CD4-positive, alpha-beta memory T cell (primary cell): ENCODE results near the gene TWIST2. TPM values are rescaled to one million over a fixed set of nuclear protein-coding genes. Genes with fewer than 3 reads are reported as not detected.

ENCODE experiments used
- CTCF ChIA-PET: fragments of 350-600 bp; sonication (Branson Sonifier 250); formaldehyde crosslinking; loops from one replicate; lab custom pipeline; 2021; ENCODE audit warnings: inconsistent platforms; ENCODE audit not compliant: partially characterized antibody; lab: Charles Lee
- POLR2A ChIA-PET: fragments of 350-600 bp; sonication (Branson Sonifier 250); formaldehyde crosslinking; loops from one replicate; lab custom pipeline; 2021; ENCODE audit not compliant: partially characterized antibody; lab: Charles Lee
- DNase-seq, 5 donors: peaks; one replicate each; pipeline versions ENCODE4 v3.0.0 to v3.0.0-alpha.2; 2020 to 2022; ENCODE audit warnings: mixed read lengths in 1 of 5
- H3K27ac ChIP-seq: one replicate; pipeline ENCODE4 v1.7.0; 2013; ENCODE audit warnings: low read depth, low read length
- H3K27me3 ChIP-seq: 2 replicates; pipeline ENCODE4 v1.7.0; 2013; ENCODE audit warnings: mild to moderate bottlenecking, low read length, moderate library complexity; ENCODE audit not compliant: insufficient read depth
- H3K36me3 ChIP-seq: 2 replicates; pipeline ENCODE4 v1.7.0; 2013; ENCODE audit warnings: mild to moderate bottlenecking, low read length, moderate library complexity; ENCODE audit not compliant: insufficient read depth
- H3K4me1 ChIP-seq: 2 replicates; pipeline ENCODE4 v1.7.0; 2013; ENCODE audit warnings: mild to moderate bottlenecking, low read length, moderate library complexity; ENCODE audit not compliant: insufficient read depth
- H3K4me3 ChIP-seq, 2 donors: one replicate each; pipeline ENCODE4 v1.7.0; 2013; ENCODE audit warnings: low read length in 2 of 2, mild to moderate bottlenecking in 1 of 2
- H3K9me3 ChIP-seq, 2 donors: one replicate each; pipeline ENCODE4 v1.7.0; 2013; ENCODE audit warnings: low read length in 2 of 2, control low read depth in 1 of 2; ENCODE audit not compliant: control insufficient read depth in 1 of 2
- H3K27ac Mint-ChIP-seq, 7 donors: one replicate each; pipeline ENCODE4 v1.8.0; 2020 to 2021; ENCODE audit warnings: mixed read lengths in 7 of 7, mild to moderate bottlenecking in 6 of 7, inconsistent platforms in 3 of 7, moderate library complexity in 3 of 7
- H3K27me3 Mint-ChIP-seq, 2 donors: one replicate each; pipeline ENCODE4 v1.8.0; 2020 to 2021; ENCODE audit warnings: mixed read lengths in 2 of 2
- H3K36me3 Mint-ChIP-seq, 2 donors: one replicate each; pipeline ENCODE4 v1.8.0; 2020 to 2021; ENCODE audit warnings: mixed read lengths in 2 of 2, inconsistent platforms in 1 of 2, mild to moderate bottlenecking in 1 of 2
- H3K4me1 Mint-ChIP-seq, 4 donors: one replicate each; pipeline ENCODE4 v1.8.0; 2020 to 2021; ENCODE audit warnings: mixed read lengths in 4 of 4, mild to moderate bottlenecking in 1 of 4
- H3K4me3 Mint-ChIP-seq, 8 donors: one replicate each; pipeline ENCODE4 v1.8.0; 2020 to 2021; ENCODE audit warnings: mixed read lengths in 8 of 8, mild to moderate bottlenecking in 7 of 8, moderate library complexity in 6 of 8, inconsistent platforms in 3 of 8
- H3K9me3 Mint-ChIP-seq, 8 donors: one replicate each; pipeline ENCODE4 v1.8.0; 2020 to 2021; ENCODE audit warnings: mixed read lengths in 8 of 8, mild to moderate bottlenecking in 5 of 8, inconsistent platforms in 3 of 8, moderate library complexity in 1 of 8
- intact Hi-C: fragments of 100-400 bp; cut with micrococcal nuclease; formaldehyde crosslinking; loops from one replicate; pipeline ENCODE4 v1.15.1; 2023
- polyA plus RNA-seq, 2 donors: library from polyadenylated mRNA; unstranded; fragments of 300-500 nt; fragmentation: Illumina TruSeq; gene quantifications; one replicate each; pipeline ENCODE4 v1.2.3, GENCODE V29; 2021
- total RNA-seq, 2 experiments: library from RNA; stranded (reverse); gene quantifications; one replicate each; pipeline ENCODE4 v1.2.3, GENCODE V29; 2021

Gene TWIST2
- total and polyA plus RNA-seq, 4 experiments from 2014 or later = not detected

- intact Hi-C loops = no loop called here
- Mint-ChIP-seq H3K4me3 (no peak overlapping the region), H3K36me3 (no peaks in the 10 kb centered on the region)
These were observed 27.7 kb upstream of the TWIST2 start for GRCh38 chr2:238820197-238820596.

GRCh38 chr2:238820916-238821315, 27.0 kb upstream of the TWIST2 start:
- H3K27ac Mint-ChIP-seq = no peak overlapping the region
- Histone ChIP-seq H3K4me3 (no peak overlapping the region), H3K36me3 (no peaks in the 10 kb centered on the region), H3K27ac (no peak overlapping the region), H3K27me3 (peaks cover 9% of the 10 kb centered on the region), H3K4me1 (no peaks in the 10 kb centered on the region), H3K9me3 (peaks cover 0 to 3% of the 10 kb centered on the region in 2 donors)
- POLR2A ChIA-PET = no interaction called here
- DNase-seq = no peak
- peaks cover 0 to 22% (median 12%) of the 10 kb centered on the region in 8 donors for H3K9me3 Mint-ChIP-seq
- intact Hi-C loops = no loop called here
- peaks cover 0 to 4% (median 2%) of the 10 kb centered on the region in 4 donors for H3K4me1 Mint-ChIP-seq
- CTCF ChIA-PET = no interaction called here
- peaks cover 46 to 56% of the 10 kb centered on the region in 2 donors for H3K27me3 Mint-ChIP-seq
- no peaks in the 10 kb centered on the region for H3K36me3 Mint-ChIP-seq
- no peak overlapping the region for H3K4me3 Mint-ChIP-seq

More at GRCh38 chr2:238820197-238820596, 27.7 kb upstream of the TWIST2 start:
- H3K4me3 ChIP-seq = no peak overlapping the region
- no peaks in the 10 kb centered on the region for H3K36me3 ChIP-seq
- H3K4me1 ChIP-seq = no peaks in the 10 kb centered on the region
- H3K27ac Mint-ChIP-seq = no peak overlapping the region
- DNase-seq = no peak
- H3K9me3 ChIP-seq = peaks cover 0 to 3% of the 10 kb centered on the region in 2 donors
- ChIA-PET CTCF (no interaction called here), POLR2A (no interaction called here)
- H3K27me3 Mint-ChIP-seq = peaks cover 45 to 54% of the 10 kb centered on the region in 2 donors
- no peaks in the 10 kb centered on the region for H3K4me1 Mint-ChIP-seq
- peaks cover 9% of the 10 kb centered on the region for H3K27me3 ChIP-seq
- H3K9me3 Mint-ChIP-seq = peaks cover 0 to 22% (median 12%) of the 10 kb centered on the region in 8 donors
- no peak overlapping the region for H3K27ac ChIP-seq

- H3K36me3 ChIP-seq = no peaks in the 10 kb centered on the region
- intact Hi-C loops = no loop called here
These were observed 26.5 kb upstream of the TWIST2 start for GRCh38 chr2:238821391-238821790.

GRCh38 chr2:238821944-238822670, 25.8 kb upstream of the TWIST2 start:
- Histone ChIP-seq H3K36me3 (no peaks in the 10 kb centered on the region), H3K27ac (no peak overlapping the region), H3K9me3 (peaks cover 0 to 3% of the 10 kb centered on the region in 2 donors), H3K4me3 (no peak overlapping the region), H3K4me1 (no peaks in the 10 kb centered on the region), H3K27me3 (peaks cover 9% of the 10 kb centered on the region)
- Mint-ChIP-seq H3K4me3 (no peak overlapping the region), H3K9me3 (peaks cover 0 to 25% (median 13%) of the 10 kb centered on the region in 8 donors), H3K27me3 (peaks cover 42 to 53% of the 10 kb centered on the region in 2 donors), H3K36me3 (no peaks in the 10 kb centered on the region), H3K4me1 (peaks cover 0 to 4% (median 2%) of the 10 kb centered on the region in 4 donors), H3K27ac (no peak overlapping the region)
- ChIA-PET CTCF (no interaction called here), POLR2A (no interaction called here)
- no peak for DNase-seq
- intact Hi-C loops = no loop called here

More at GRCh38 chr2:238821391-238821790, 26.5 kb upstream of the TWIST2 start:
- ChIA-PET POLR2A (no interaction called here), CTCF (no interaction called here)
- H3K9me3 Mint-ChIP-seq = peaks cover 0 to 25% (median 12%) of the 10 kb centered on the region in 8 donors
- H3K27me3 Mint-ChIP-seq = peaks cover 46 to 55% of the 10 kb centered on the region in 2 donors
- Histone ChIP-seq H3K4me3 (no peak overlapping the region), H3K9me3 (peaks cover 0 to 3% of the 10 kb centered on the region in 2 donors), H3K27ac (no peak overlapping the region), H3K27me3 (peaks cover 9% of the 10 kb centered on the region), H3K4me1 (no peaks in the 10 kb centered on the region)
- no peaks in the 10 kb centered on the region for H3K36me3 Mint-ChIP-seq
- no peak for DNase-seq
- no peak overlapping the region for H3K4me3 Mint-ChIP-seq
- peaks cover 0 to 4% (median 2%) of the 10 kb centered on the region in 4 donors for H3K4me1 Mint-ChIP-seq
- H3K27ac Mint-ChIP-seq = no peak overlapping the region

GRCh38 chr2:238822955-238823354, 24.9 kb upstream of the TWIST2 start:
- H3K27ac ChIP-seq = no peak overlapping the region
- Mint-ChIP-seq H3K4me1 (peaks cover 0 to 4% (median 2%) of the 10 kb centered on the region in 4 donors), H3K9me3 (peaks cover 0 to 25% (median 15%) of the 10 kb centered on the region in 8 donors), H3K36me3 (no peaks in the 10 kb centered on the region), H3K27ac (no peak overlapping the region), H3K4me3 (no peak overlapping the region), H3K27me3 (peaks cover 35 to 45% of the 10 kb centered on the region in 2 donors)
- peaks cover 0 to 3% of the 10 kb centered on the region in 2 donors for H3K9me3 ChIP-seq
- ChIA-PET POLR2A (no interaction called here), CTCF (no interaction called here)
- peaks cover 4% of the 10 kb centered on the region for H3K27me3 ChIP-seq
- intact Hi-C loops = no loop called here
- no peak overlapping the region for H3K4me3 ChIP-seq
- H3K36me3 ChIP-seq = no peaks in the 10 kb centered on the region
- H3K4me1 ChIP-seq = no peaks in the 10 kb centered on the region
- DNase-seq = no peak

- H3K36me3 ChIP-seq = no peaks in the 10 kb centered on the region
- H3K9me3 ChIP-seq = no peaks in the 10 kb centered on the region
- H3K27me3 Mint-ChIP-seq = peaks cover 15 to 43% of the 10 kb centered on the region in 2 donors
- H3K4me3 ChIP-seq = no peak overlapping the region
- H3K27ac Mint-ChIP-seq = no peak overlapping the region
- ChIA-PET POLR2A (no interaction called here), CTCF (no interaction called here)
- peak overlapping the region in 1 of 8 donors; percentile 4 for H3K4me3 Mint-ChIP-seq
- H3K9me3 Mint-ChIP-seq = peaks cover 0 to 5% (median 3%) of the 10 kb centered on the region in 8 donors
- no peaks in the 10 kb centered on the region for H3K27me3 ChIP-seq
- H3K4me1 ChIP-seq = no peaks in the 10 kb centered on the region
- intact Hi-C loops = no loop called here
- H3K36me3 Mint-ChIP-seq = no peaks in the 10 kb centered on the region
- DNase-seq = no peak
- no peak overlapping the region for H3K27ac ChIP-seq
- H3K4me1 Mint-ChIP-seq = peaks cover 0 to 5% (median 2%) of the 10 kb centered on the region in 4 donors
These were observed 16.7 kb upstream of the TWIST2 start for GRCh38 chr2:238831177-238831576.

- intact Hi-C loops = no loop called here
- no peak overlapping the region for H3K27ac ChIP-seq
- no peaks in the 10 kb centered on the region for H3K36me3 Mint-ChIP-seq
- no peak overlapping the region for H3K4me3 ChIP-seq
- peaks cover 0 to 5% (median 2%) of the 10 kb centered on the region in 4 donors for H3K4me1 Mint-ChIP-seq
- POLR2A ChIA-PET = no interaction called here
- H3K27ac Mint-ChIP-seq = no peak overlapping the region
- H3K4me1 ChIP-seq = no peaks in the 10 kb centered on the region
- no peak overlapping the region for H3K4me3 Mint-ChIP-seq
- no peak for DNase-seq
- H3K36me3 ChIP-seq = no peaks in the 10 kb centered on the region
- peaks cover 0 to 3% (median 0%) of the 10 kb centered on the region in 8 donors for H3K9me3 Mint-ChIP-seq
- no peaks in the 10 kb centered on the region for H3K27me3 ChIP-seq
- H3K27me3 Mint-ChIP-seq = peaks cover 8 to 52% of the 10 kb centered on the region in 2 donors
- H3K9me3 ChIP-seq = no peaks in the 10 kb centered on the region
- CTCF ChIA-PET = no interaction called here
These were observed 12.9 kb upstream of the TWIST2 start for GRCh38 chr2:238834982-238835381.
